Sigmoid colon (tissue), 7 donors: Measurements from ENCODE around the gene LAG3. TPM values are rescaled to one million over a fixed set of nuclear protein-coding genes. Genes with fewer than 3 reads are reported as not detected.

Experiments
- DNase-seq: peaks from one replicate; pipeline ENCODE4 v3.0.0-alpha.2; 2019
- H3K27ac ChIP-seq, 4 donors: fragments of 200-600 bp; sonication (generic); one replicate each; pipeline ENCODE4 v1.5.1; 2016 to 2019; ENCODE audit warnings: mild to moderate bottlenecking in 1 of 4
- H3K27me3 ChIP-seq, 3 donors: fragments of 200-600 bp; sonication (generic); one replicate each; pipeline ENCODE4 v1.5.1; 2019; ENCODE audit warnings: mild to moderate bottlenecking in 1 of 3
- H3K36me3 ChIP-seq, 4 donors: fragments of 200-600 bp; sonication (generic); one replicate each; pipeline ENCODE4 v1.5.1; 2016 to 2019
- H3K4me1 ChIP-seq, 4 donors: fragments of 200-600 bp; sonication (generic); one replicate each; pipeline ENCODE4 v1.5.1; 2017 to 2019
- H3K4me3 ChIP-seq, 4 donors: fragments of 200-600 bp; sonication (generic); one replicate each; pipeline ENCODE4 v1.5.1; 2017 to 2019; ENCODE audit warnings: mild to moderate bottlenecking in 2 of 4, moderate library complexity in 1 of 4
- H3K9me3 ChIP-seq, 4 donors: fragments of 200-600 bp in 3 of 4; sonication (generic) in 3 of 4; one replicate each; pipeline versions ENCODE4 v1.5.1 to v1.6.1; 2013 to 2019
- CTCF ChIP-seq, 4 experiments: fragments of 450-650 bp in 3 of 4; fragments of 200-600 bp in 1 of 4; IDR thresholded peaks; one replicate each; pipeline ENCODE4 v1.5.1; 2016 to 2019; ENCODE audit warnings: antibody characterized with exemption in 4 of 4, mild to moderate bottlenecking in 3 of 4, moderate library complexity in 2 of 4
- EP300 ChIP-seq, 4 donors: sonication (generic); formaldehyde crosslinking; IDR thresholded peaks; one replicate each; pipeline ENCODE4 v1.6.1; 2017; ENCODE audit warnings: antibody characterized with exemption in 4 of 4
- POLR2A ChIP-seq, 2 donors: fragments of 450-650 bp; IDR thresholded peaks; one replicate each; pipeline ENCODE4 v1.6.1; 2016; ENCODE audit warnings: antibody characterized with exemption in 2 of 2, mild to moderate bottlenecking in 2 of 2, moderate library complexity in 2 of 2
- POLR2AphosphoS5 ChIP-seq, 4 donors: sonication (generic); formaldehyde crosslinking; IDR thresholded peaks; one replicate each; pipeline ENCODE4 v1.6.1; 2017; ENCODE audit warnings: antibody characterized with exemption in 4 of 4
- WGBS, 2 donors: extraction: QIAGEN DNeasy Blood & Tissue Kit; methylation state at CpG; one replicate each; pipeline ENCODE4 v1.1.7; 2013; 5-methylcytosine and 5-hydroxymethylcytosine counted together
- intact Hi-C: fragments of 100-400 bp; cut with DNase I; formaldehyde crosslinking; loops from one replicate; pipeline ENCODE4 v1.15.1; 2023
- polyA plus RNA-seq, 3 donors: library from polyadenylated mRNA; stranded (reverse); fragments of 200-250 nt; gene quantifications; one replicate each; pipeline ENCODE4 v1.2.3, GENCODE V29; 2013
- total RNA-seq, 4 donors: library from RNA; depleted of rRNA; stranded (reverse); fragments of >200 nt; gene quantifications; one replicate each; pipeline ENCODE4 v1.1.0, GENCODE V29; 2016
- donor health status: healthy with polysubstance abuse.
- donor health status: Bipolar disorder and iron deficiency.
- donor health status: healthy.

Gene LAG3
- total and polyA plus RNA-seq, 7 donors, result 0.60 to 6.9 (median 2.7) TPM

- no peaks in the 10 kb centered on the region for H3K27me3 ChIP-seq
- H3K4me1 ChIP-seq, result peaks cover 0 to 42% (median 37%) of the 10 kb centered on the region in 4 donors
- TF ChIP-seq POLR2AphosphoS5 (IDR thresholded peaks at IDR 0.05) (no peak), CTCF (IDR thresholded peaks at IDR 0.05) (no peak), EP300 (IDR thresholded peaks at IDR 0.05) (no peak), POLR2A (IDR thresholded peaks at IDR 0.05) (no peak)
- no peaks in the 10 kb centered on the region for H3K36me3 ChIP-seq
- H3K9me3 ChIP-seq, result no peaks in the 10 kb centered on the region
- 91 to 96% methylated on average over 5 of the region's 5 CpGs for WGBS, 2 donors
- intact Hi-C loops, result loop anchor here (5.0 kb wide), 1 partner anchor 90 kb away; the partner anchor contains the start of gene ZNF384
- no peak for DNase-seq
- no peak overlapping the region for H3K4me3 ChIP-seq
- peak overlapping the region; percentile 84 to 89 (median 88) for H3K27ac ChIP-seq
Measured at GRCh38 chr12:6777386-6777785, 5.1 kb downstream of the LAG3 start.

DNA sequence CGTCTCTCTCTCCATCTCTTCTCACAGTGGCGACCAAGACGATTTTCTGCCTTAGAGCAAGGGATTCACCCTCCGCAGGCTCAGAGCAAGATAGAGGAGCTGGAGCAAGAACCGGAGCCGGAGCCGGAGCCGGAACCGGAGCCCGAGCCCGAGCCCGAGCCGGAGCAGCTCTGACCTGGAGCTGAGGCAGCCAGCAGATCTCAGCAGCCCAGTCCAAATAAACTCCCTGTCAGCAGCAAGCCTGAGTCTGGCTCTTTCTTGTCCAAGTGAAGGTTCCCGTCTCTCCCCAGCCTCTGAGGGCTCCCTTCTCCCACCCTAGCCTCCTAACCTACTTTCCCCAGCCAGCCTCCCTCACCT, 5.9 kb downstream of the LAG3 start:
- WGBS, 2 donors, result 58 to 61% methylated on average over 14 of the region's 14 CpGs
- no peaks in the 10 kb centered on the region for H3K36me3 ChIP-seq
- intact Hi-C loops, result loop anchor here (2.0 to 5.0 kb wide), 3 partner anchors 47 to 163 kb away; partner anchors contain the start of gene ZNF384
- peak; percentile 91 for DNase-seq
- H3K27me3 ChIP-seq, result no peaks in the 10 kb centered on the region
- peak overlapping the region; percentile 84 to 89 (median 88) for H3K27ac ChIP-seq
- H3K9me3 ChIP-seq, result no peaks in the 10 kb centered on the region
- H3K4me3 ChIP-seq, result peak overlapping the region; percentile 12 to 50 (median 46)
- TF ChIP-seq POLR2AphosphoS5 (IDR thresholded peaks at IDR 0.05) (no peak), EP300 (IDR thresholded peaks at IDR 0.05) (no peak), CTCF (IDR thresholded peaks at IDR 0.05) (no peak), POLR2A (IDR thresholded peaks at IDR 0.05) (no peak)
- peaks cover 0 to 34% (median 28%) of the 10 kb centered on the region in 4 donors for H3K4me1 ChIP-seq

DNA sequence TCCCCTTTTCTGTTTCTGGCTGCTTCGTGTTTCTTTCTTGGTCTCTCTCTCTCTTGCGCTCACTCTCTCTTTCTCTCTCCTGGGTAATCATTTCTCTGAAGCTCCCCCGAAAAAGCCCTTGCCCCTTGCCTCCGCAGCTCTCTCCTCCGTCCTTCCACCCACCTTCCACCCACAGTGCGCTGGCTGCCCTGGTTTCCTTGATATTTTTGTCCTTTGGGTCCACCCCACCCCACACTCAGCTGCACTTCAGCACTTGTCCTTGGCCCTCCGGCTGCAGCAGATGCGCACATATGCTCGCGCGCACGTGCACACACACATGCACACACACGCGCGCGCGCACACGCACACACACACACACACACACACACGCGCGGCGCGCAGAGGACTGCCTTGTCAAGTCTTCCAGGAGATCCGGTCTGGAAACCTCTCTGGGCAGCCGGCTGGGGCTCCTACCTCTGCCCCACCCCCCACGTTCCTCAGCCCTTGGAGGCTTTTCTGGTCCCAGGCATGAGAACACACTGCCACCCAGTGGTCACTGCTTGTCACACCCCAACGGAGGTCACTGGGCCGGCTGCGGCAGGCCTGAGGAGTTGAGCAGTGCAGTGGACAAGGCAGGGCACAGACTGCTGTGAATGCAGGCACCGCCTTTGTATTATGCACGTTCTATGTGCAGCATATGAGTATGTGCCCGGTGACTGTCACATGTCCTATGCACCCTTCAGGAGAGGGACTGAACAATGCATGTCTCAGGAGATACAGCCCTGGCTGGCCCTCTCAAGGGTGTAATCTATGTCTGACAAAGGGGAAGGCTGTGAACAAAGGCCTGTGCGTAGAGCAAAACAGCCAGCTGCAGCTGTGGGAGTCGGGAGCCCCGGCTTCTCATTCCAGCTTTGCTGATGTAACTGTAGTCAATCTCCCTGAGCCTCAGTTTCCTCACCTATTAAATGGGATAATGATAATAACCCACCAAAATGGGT, 6.5 kb downstream of the LAG3 start:
- peaks cover 0 to 28% (median 22%) of the 10 kb centered on the region in 4 donors for H3K4me1 ChIP-seq
- no peaks in the 10 kb centered on the region for H3K36me3 ChIP-seq
- WGBS, 2 donors, result 4 to 7% methylated on average over 35 of the region's 35 CpGs
- TF ChIP-seq EP300 (IDR thresholded peaks at IDR 0.05), result peak in 1 of 4 donors; percentile 47
- no peak for TF ChIP-seq POLR2A (IDR thresholded peaks at IDR 0.05)
- TF ChIP-seq POLR2AphosphoS5 (IDR thresholded peaks at IDR 0.05), result peak; percentile 45 to 65 (median 62)
- peak; percentile 93 to 99 (median 96) for TF ChIP-seq CTCF (IDR thresholded peaks at IDR 0.05)
- intact Hi-C loops, result loop anchor here (1.0 to 5.0 kb wide), 5 partner anchors 26 to 164 kb away; partner anchors contain the start of genes MLF2 and ZNF384
- H3K9me3 ChIP-seq, result no peaks in the 10 kb centered on the region
- peak overlapping the region; percentile 12 to 50 (median 46) for H3K4me3 ChIP-seq
- no peaks in the 10 kb centered on the region for H3K27me3 ChIP-seq
- H3K27ac ChIP-seq, result peak overlapping the region; percentile 84 to 89 (median 88)
- DNase-seq, result peak; percentile 98

- Histone ChIP-seq H3K36me3 (no peaks in the 10 kb centered on the region), H3K27me3 (no peaks in the 10 kb centered on the region), H3K4me3 (no peak overlapping the region), H3K4me1 (peaks cover 0 to 22% (median 19%) of the 10 kb centered on the region in 4 donors), H3K27ac (peak overlapping the region; percentile 84 to 89 (median 88)), H3K9me3 (no peaks in the 10 kb centered on the region)
- TF ChIP-seq POLR2A (IDR thresholded peaks at IDR 0.05), result no peak
- no peak for TF ChIP-seq CTCF (IDR thresholded peaks at IDR 0.05)
- TF ChIP-seq EP300 (IDR thresholded peaks at IDR 0.05), result no peak
- no peak for TF ChIP-seq POLR2AphosphoS5 (IDR thresholded peaks at IDR 0.05)
- intact Hi-C loops, result loop anchor here (1.0 to 5.0 kb wide), 5 partner anchors 27 to 165 kb away; partner anchors contain the start of genes MLF2 and ZNF384
- 58 to 80% methylated on average over 6 of the region's 6 CpGs for WGBS, 2 donors
- no peak for DNase-seq
Measured at GRCh38 chr12:6779708-6780432, 7.5 kb downstream of the LAG3 start.
